Gastrocnemius medialis (tissue), 4 donors: ENCODE measurements around the gene PRKCH. TPM values are rescaled to one million over a fixed set of nuclear protein-coding genes. Genes with fewer than 3 reads are reported as not detected.

Experiments
- ATAC-seq, 2 donors: fragments of 150-250 bp; one replicate each; pipeline ENCODE4 v1.9.1; 2016
- DNase-seq, 2 donors: peaks; one replicate each; pipeline ENCODE4 v3.0.0-alpha.2; 2019
- H3K27ac ChIP-seq, 4 donors: fragments of 200-600 bp; sonication (generic); 1 replicate in 1 of 4; 2 replicates in 3 of 4; pipeline ENCODE4 v1.5.1; 2016 to 2018; ENCODE audit warnings: mild to moderate bottlenecking in 2 of 4, moderate library complexity in 1 of 4
- H3K27me3 ChIP-seq, 3 donors: fragments of 200-600 bp; sonication (generic) in 2 of 3; 1 replicate in 1 of 3; 2 replicates in 2 of 3; pipeline versions ENCODE4 v1.5.1 to v1.6.0; 2016 to 2019; ENCODE audit warnings: mild to moderate bottlenecking in 1 of 3, moderate library complexity in 1 of 3
- H3K36me3 ChIP-seq, 2 donors: fragments of 200-600 bp; sonication (generic) in 1 of 2; one replicate each; pipeline ENCODE4 v1.5.1; 2017 to 2018
- H3K4me1 ChIP-seq, 2 donors: fragments of 200-600 bp; sonication (generic) in 1 of 2; one replicate each; pipeline ENCODE4 v1.5.1; 2016 to 2017; ENCODE audit warnings: mild to moderate bottlenecking in 2 of 2
- H3K4me3 ChIP-seq, 4 donors: fragments of 200-600 bp; sonication (generic) in 3 of 4; 1 replicate in 1 of 4; 2 replicates in 3 of 4; pipeline ENCODE4 v1.5.1; 2016 to 2019; ENCODE audit warnings: mild to moderate bottlenecking in 2 of 4
- H3K9me3 ChIP-seq, 3 donors: fragments of 200-600 bp; sonication (generic) in 2 of 3; 1 replicate in 1 of 3; 2 replicates in 2 of 3; pipeline ENCODE4 v1.5.1; 2016 to 2019
- CTCF ChIP-seq, 5 experiments: fragments of 450-650 bp in 3 of 5; fragments of 200-600 bp in 2 of 5; sonication (generic) in 2 of 5; IDR thresholded peaks in 4 of 5; conservative IDR thresholded peaks in 1 of 5; 1 replicate in 4 of 5; 2 replicates in 1 of 5; pipeline ENCODE4 v1.5.1; 2016 to 2019; ENCODE audit warnings: antibody characterized with exemption in 5 of 5, mild to moderate bottlenecking in 3 of 5, moderate library complexity in 3 of 5
- POLR2A ChIP-seq, 2 donors: fragments of 450-650 bp; IDR thresholded peaks; one replicate each; pipeline ENCODE4 v1.6.1; 2017; ENCODE audit warnings: antibody characterized with exemption in 2 of 2, mild to moderate bottlenecking in 2 of 2, moderate library complexity in 2 of 2
- in situ Hi-C, 4 donors: fragments of 200-750 bp; cut with MboI; loops; one replicate each; pipeline versions ENCODE4 v1.15.0 to v1.8.0; 2017; ENCODE audit warnings: low sequenced_read_pairs in 4 of 4
- intact Hi-C: fragments of 100-400 bp; cut with DNase I; formaldehyde crosslinking; loops from one replicate; pipeline ENCODE4 v1.15.1; 2023; ENCODE audit warnings: low total_unique reads
- total RNA-seq, 4 donors: library from RNA; depleted of rRNA; stranded (reverse); fragments of >200 nt; gene quantifications; one replicate each; pipeline versions ENCODE4 v1.1.0 to v1.2.3, GENCODE V29; 2016

PRKCH gene
- total RNA-seq, 4 donors from 2014 or later, result 11.3 to 32.4 (median 16.6) TPM

GRCh38 chr14:61484826-61485584 lies 163.6 kb downstream of the PRKCH start:
- no peak overlapping the region for H3K4me3 ChIP-seq
- in situ Hi-C loops, result no loop called here

DNA sequence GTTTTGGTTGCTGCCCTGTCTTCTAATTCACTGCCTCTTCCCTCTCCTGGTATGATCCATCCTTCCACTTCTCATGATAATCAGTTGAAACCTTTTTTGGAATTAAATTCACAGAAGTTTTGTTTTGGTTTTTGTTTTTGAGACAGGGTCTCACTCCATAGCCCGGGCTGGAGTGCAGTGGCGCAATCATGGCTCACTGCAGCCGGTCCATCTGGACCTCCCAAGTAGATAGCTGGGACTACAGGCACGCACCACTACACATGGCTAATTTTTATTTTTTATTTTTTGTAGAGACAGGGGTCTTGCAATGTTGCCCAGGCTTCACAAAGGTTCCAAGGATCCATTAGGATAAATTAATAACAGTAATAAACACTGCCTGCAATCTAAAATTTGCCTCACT lies 164.3 kb downstream of the PRKCH start:
- Histone ChIP-seq H3K36me3 (no peaks in the 10 kb centered on the region), H3K27me3 (no peaks in the 10 kb centered on the region), H3K27ac (no peak overlapping the region), H3K4me3 (no peak overlapping the region), H3K4me1 (peaks cover 0 to 12% of the 10 kb centered on the region in 2 donors), H3K9me3 (no peaks in the 10 kb centered on the region)
- no peak for DNase-seq
- no peak for TF ChIP-seq POLR2A (IDR thresholded peaks at IDR 0.05)
- TF ChIP-seq CTCF (IDR thresholded peaks at IDR 0.05 in 4 of 5, conservative IDR thresholded peaks at IDR 0.05 in 1 of 5), result no peak
- no peak for ATAC-seq
- intact Hi-C loops (no loop called here), in situ Hi-C loops (no loop called here)

More at GRCh38 chr14:61484826-61485584, 163.6 kb downstream of the PRKCH start:
- DNase-seq (no peak), ATAC-seq (no peak)
- Histone ChIP-seq H3K4me1 (peaks cover 0 to 12% of the 10 kb centered on the region in 2 donors), H3K9me3 (no peaks in the 10 kb centered on the region), H3K27me3 (no peaks in the 10 kb centered on the region), H3K36me3 (no peaks in the 10 kb centered on the region), H3K27ac (no peak overlapping the region)
- no peak for TF ChIP-seq CTCF (IDR thresholded peaks at IDR 0.05 in 4 of 5, conservative IDR thresholded peaks at IDR 0.05 in 1 of 5)
- no peak for TF ChIP-seq POLR2A (IDR thresholded peaks at IDR 0.05)
- intact Hi-C loops, result no loop called here

DNA sequence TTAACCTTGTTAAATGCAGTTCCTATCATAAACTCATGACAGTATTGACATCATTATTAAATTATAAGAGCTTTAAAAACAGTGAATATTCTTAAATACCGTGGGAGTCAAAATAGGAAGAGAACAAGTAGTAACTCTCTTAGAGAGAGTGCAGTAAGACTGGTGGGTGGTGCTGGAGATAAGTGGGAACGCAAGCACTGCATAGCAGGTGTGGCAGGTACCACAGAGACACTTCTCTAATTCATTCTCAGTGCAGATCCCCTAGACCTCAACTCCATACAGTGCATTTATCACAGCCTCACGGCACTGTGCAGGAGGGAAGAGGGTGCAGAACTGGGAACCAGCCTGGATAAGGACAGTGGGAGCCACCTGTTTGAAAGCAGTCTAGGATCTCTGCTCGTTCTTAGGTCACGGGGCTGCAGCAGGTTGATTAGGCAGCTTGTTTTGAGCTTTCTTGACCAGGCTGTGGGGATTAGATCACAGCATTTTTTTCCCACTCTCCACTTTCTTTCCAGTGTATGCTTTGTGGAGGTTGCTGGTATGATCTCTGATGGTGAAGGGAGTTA lies 165.6 kb downstream of the PRKCH start:
- TF ChIP-seq CTCF (IDR thresholded peaks at IDR 0.05 in 4 of 5, conservative IDR thresholded peaks at IDR 0.05 in 1 of 5), result no peak
- no peak for TF ChIP-seq POLR2A (IDR thresholded peaks at IDR 0.05)
- ATAC-seq (no peak), DNase-seq (no peak)
- no peak overlapping the region for H3K4me3 ChIP-seq
- intact Hi-C loops, result no loop called here
- in situ Hi-C loops, result no loop called here
- no peaks in the 10 kb centered on the region for H3K27me3 ChIP-seq
- H3K27ac ChIP-seq, result no peak overlapping the region
- H3K4me1 ChIP-seq, result peaks cover 0 to 12% of the 10 kb centered on the region in 2 donors
- no peaks in the 10 kb centered on the region for H3K36me3 ChIP-seq
- H3K9me3 ChIP-seq, result no peaks in the 10 kb centered on the region

GRCh38 chr14:61488417-61489401 lies 167.3 kb downstream of the PRKCH start:
- Histone ChIP-seq H3K9me3 (no peaks in the 10 kb centered on the region), H3K27ac (peak overlapping the region in 3 of 4 donors; percentile 28 to 39 (median 37)), H3K36me3 (no peaks in the 10 kb centered on the region), H3K4me3 (no peak overlapping the region), H3K4me1 (peaks cover 0 to 7% of the 10 kb centered on the region in 2 donors), H3K27me3 (no peaks in the 10 kb centered on the region)
- in situ Hi-C loops, result no loop called here
- intact Hi-C loops, result no loop called here
- ATAC-seq (peak in 1 of 2 donors; percentile 33), DNase-seq (no peak)
- TF ChIP-seq POLR2A (IDR thresholded peaks at IDR 0.05), result no peak
- no peak for TF ChIP-seq CTCF (IDR thresholded peaks at IDR 0.05 in 4 of 5, conservative IDR thresholded peaks at IDR 0.05 in 1 of 5)
